RWPE2 (cell line): ENCODE results near the gene SREK1IP1.

Experiments
- ATAC-seq: fragments of 200-7000 bp; cut with Tn5 transposase; 3 replicates; pipeline ENCODE4 v1.9.1; 2021; ENCODE audit warnings: low read depth
- DNase-seq: peaks from one replicate; pipeline ENCODE4 v3.0.0-alpha.2; 2020; ENCODE audit warnings: low spot score
- H3K27ac ChIP-seq: fragments of 450-650 bp; 2 replicates; pipeline ENCODE4 v1.5.1; 2017; ENCODE audit warnings: mild to moderate bottlenecking; ENCODE audit not compliant: poor library complexity, severe bottlenecking
- H3K27me3 ChIP-seq: fragments of 250-450 bp; sonication (Bioruptor Pico); 2 replicates; pipeline ENCODE4 v1.5.1; 2021; ENCODE audit warnings: mild to moderate bottlenecking, moderate library complexity; ENCODE audit not compliant: insufficient read depth, poor library complexity, severe bottlenecking
- H3K36me3 ChIP-seq: fragments of 250-450 bp; sonication (Bioruptor Pico); 2 replicates; pipeline ENCODE4 v1.5.1; 2020; ENCODE audit warnings: low read depth, mild to moderate bottlenecking, moderate library complexity
- H3K4me1 ChIP-seq: fragments of 250-450 bp; sonication (Bioruptor Pico); 2 replicates; pipeline ENCODE4 v1.5.1; 2021; ENCODE audit warnings: mild to moderate bottlenecking, moderate library complexity; ENCODE audit not compliant: insufficient read depth, poor library complexity, severe bottlenecking
- H3K4me3 ChIP-seq: fragments of 250-450 bp; sonication (Bioruptor Pico); 2 replicates; pipeline ENCODE4 v1.5.1; 2021; ENCODE audit warnings: mild to moderate bottlenecking, moderate library complexity; ENCODE audit not compliant: severe bottlenecking
- H3K9me3 ChIP-seq: fragments of 250-450 bp; sonication (Bioruptor Pico); 2 replicates; pipeline ENCODE4 v1.5.1; 2021; ENCODE audit warnings: mild to moderate bottlenecking, moderate library complexity; ENCODE audit not compliant: severe bottlenecking
- CTCF ChIP-seq: fragments of 450-650 bp; IDR thresholded peaks from one replicate; pipeline ENCODE4 v1.5.1; 2017; ENCODE audit warnings: mild to moderate bottlenecking, moderate library complexity; ENCODE audit not compliant: poor library complexity, severe bottlenecking

The SREK1IP1 gene

GRCh38 chr5:64792469-64792868, 24.0 kb upstream of the SREK1IP1 start:
- H3K27ac ChIP-seq = no peak overlapping the region
- no peak for TF ChIP-seq CTCF

GRCh38 chr5:64790210-64790609, 21.7 kb upstream of the SREK1IP1 start:
- H3K4me1 ChIP-seq = peaks cover 10% of the 10 kb centered on the region
- no peaks in the 10 kb centered on the region for H3K27me3 ChIP-seq
- peaks cover 49% of the 10 kb centered on the region for H3K36me3 ChIP-seq
- no peaks in the 10 kb centered on the region for H3K9me3 ChIP-seq
- ATAC-seq = 0 out of 3 replicates have a peak, but pooled peaks have one; percentile 31
- no peak for DNase-seq
- no peak overlapping the region for H3K4me3 ChIP-seq
- H3K27ac ChIP-seq = no peak overlapping the region
- no peak for TF ChIP-seq CTCF

More at GRCh38 chr5:64792469-64792868, 24.0 kb upstream of the SREK1IP1 start:
- H3K9me3 ChIP-seq = no peaks in the 10 kb centered on the region
- no peak overlapping the region for H3K4me3 ChIP-seq
- ATAC-seq (no peak), DNase-seq (no peak)
- H3K4me1 ChIP-seq = peaks cover 10% of the 10 kb centered on the region
- peaks cover 34% of the 10 kb centered on the region for H3K36me3 ChIP-seq
- H3K27me3 ChIP-seq = no peaks in the 10 kb centered on the region

GRCh38 chr5:64789457-64789856, 21.0 kb upstream of the SREK1IP1 start:
- H3K4me3 ChIP-seq = no peak overlapping the region
- H3K27me3 ChIP-seq = no peaks in the 10 kb centered on the region
- TF ChIP-seq CTCF = no peak
- ATAC-seq (no peak), DNase-seq (no peak)
- H3K36me3 ChIP-seq = peaks cover 56% of the 10 kb centered on the region
- no peak overlapping the region for H3K27ac ChIP-seq
- H3K4me1 ChIP-seq = peaks cover 10% of the 10 kb centered on the region
- no peaks in the 10 kb centered on the region for H3K9me3 ChIP-seq

DNA sequence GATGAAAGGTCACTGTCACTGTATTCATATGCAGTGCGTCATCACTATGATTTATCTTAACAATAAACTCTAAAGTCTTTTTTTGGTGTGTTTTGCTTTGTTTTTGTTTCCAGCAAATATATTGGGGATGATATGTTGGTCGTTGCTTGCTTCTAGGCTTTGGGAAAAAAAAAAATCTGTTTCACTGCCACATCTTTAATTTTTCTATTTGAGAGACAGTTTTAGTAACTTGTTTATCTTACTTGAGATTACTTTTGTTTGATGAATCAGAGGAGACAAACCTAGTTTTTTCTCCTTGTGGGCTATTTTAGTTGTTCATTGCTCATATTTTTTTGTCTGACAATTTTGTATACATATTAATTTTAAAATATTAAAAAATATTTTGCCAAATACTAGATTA, 19.7 kb upstream of the SREK1IP1 start:
- H3K4me1 ChIP-seq = peaks cover 10% of the 10 kb centered on the region
- no peaks in the 10 kb centered on the region for H3K27me3 ChIP-seq
- H3K4me3 ChIP-seq = no peak overlapping the region
- TF ChIP-seq CTCF = no peak
- ATAC-seq = no peak
- no peak overlapping the region for H3K27ac ChIP-seq
- no peak for DNase-seq
- H3K9me3 ChIP-seq = no peaks in the 10 kb centered on the region
- peaks cover 65% of the 10 kb centered on the region for H3K36me3 ChIP-seq

- Histone ChIP-seq H3K27ac (no peak overlapping the region), H3K36me3 (peaks cover 65% of the 10 kb centered on the region), H3K4me3 (no peak overlapping the region), H3K4me1 (peaks cover 10% of the 10 kb centered on the region), H3K27me3 (no peaks in the 10 kb centered on the region), H3K9me3 (no peaks in the 10 kb centered on the region)
- ATAC-seq = no peak
- TF ChIP-seq CTCF = no peak
- no peak for DNase-seq
Measured at GRCh38 chr5:64786372-64786771, 17.9 kb upstream of the SREK1IP1 start.
